RWPE1 (cell line): ENCODE results near the gene EML1.
A peak's percentile ranks its signal among the peaks of the same experiment; 100 is the strongest.

ENCODE experiments used
- CTCF ChIA-PET: fragments of 350-600 bp; sonication (Branson Sonifier 250); formaldehyde crosslinking; extraction: SDS; loops from one replicate; lab custom pipeline; 2021; lab: Yijun Ruan, JAX
- POLR2A ChIA-PET: fragments of 400-600 bp; formaldehyde crosslinking; extraction: SDS; loops from one replicate; lab custom pipeline; 2020; ENCODE audit warnings: antibody characterized with exemption; ENCODE audit not compliant: low non-redundant PET; lab: Yijun Ruan, JAX
- DNase-seq: peaks from one replicate; pipeline ENCODE4 v3.0.0; 2012; ENCODE audit warnings: low spot score
- H3K27ac ChIP-seq: fragments of 450-650 bp; 2 replicates; pipeline ENCODE4 v1.5.1; 2017
- CTCF ChIP-seq: fragments of 450-650 bp; conservative IDR thresholded peaks from 2 replicates; pipeline ENCODE4 v1.5.1; 2017; ENCODE audit warnings: low read depth, mild to moderate bottlenecking

The EML1 gene

DNA sequence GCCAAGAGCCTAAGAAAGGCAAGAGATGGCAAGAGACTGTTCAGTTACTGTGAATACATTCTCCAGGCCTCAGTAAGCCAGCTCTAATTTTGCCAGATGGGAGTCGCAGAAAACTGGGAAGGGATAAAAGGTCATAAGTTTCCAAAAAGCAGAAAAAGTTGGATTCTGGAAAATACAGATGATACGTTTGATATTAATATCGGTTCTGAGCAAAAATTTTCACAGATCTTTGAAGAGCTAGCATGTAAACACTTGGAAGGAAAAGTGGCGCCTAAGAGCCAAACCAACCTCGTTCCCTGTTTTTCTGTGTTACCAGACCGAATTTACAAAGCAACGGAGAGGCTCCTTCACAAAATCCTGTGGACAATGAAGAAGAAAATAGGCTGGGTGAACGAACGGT is 7.8 kb upstream of the EML1 start:
- TF ChIP-seq CTCF, result no peak
- POLR2A ChIA-PET, result no interaction called here
- H3K27ac ChIP-seq, result no peak overlapping the region
- DNase-seq, result no peak
- CTCF ChIA-PET, result no interaction called here

DNA sequence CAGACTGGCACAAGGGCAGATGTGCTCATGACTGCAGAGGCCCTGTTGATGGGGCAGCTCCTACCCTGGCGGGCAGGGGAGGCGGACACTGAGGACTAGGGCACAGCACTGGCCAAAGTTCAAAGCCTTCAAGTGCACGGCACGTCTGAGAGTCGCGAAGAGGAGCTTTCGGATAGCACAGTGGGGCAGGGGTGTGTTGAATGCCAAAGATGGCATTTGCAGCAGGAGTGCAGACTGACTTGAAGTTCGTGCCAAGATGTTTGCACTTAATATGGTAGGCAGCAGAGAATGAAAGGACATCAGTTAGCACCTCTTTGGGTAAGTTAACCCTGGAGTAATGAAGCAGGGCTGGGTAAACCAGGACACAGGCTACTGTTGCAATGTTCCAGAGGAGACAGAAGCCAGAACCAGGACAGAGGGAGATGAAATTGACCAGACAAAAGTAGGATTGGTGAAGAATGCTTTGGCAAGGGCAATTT is 6.7 kb upstream of the EML1 start:
- POLR2A ChIA-PET, result interaction anchor here (0.6 kb wide), 1 partner anchor 50 kb away, joined by 3 read pairs; no protein-coding TSS in a partner anchor
- H3K27ac ChIP-seq, result no peak overlapping the region
- no peak for TF ChIP-seq CTCF
- CTCF ChIA-PET, result no interaction called here
- DNase-seq, result no peak

DNA sequence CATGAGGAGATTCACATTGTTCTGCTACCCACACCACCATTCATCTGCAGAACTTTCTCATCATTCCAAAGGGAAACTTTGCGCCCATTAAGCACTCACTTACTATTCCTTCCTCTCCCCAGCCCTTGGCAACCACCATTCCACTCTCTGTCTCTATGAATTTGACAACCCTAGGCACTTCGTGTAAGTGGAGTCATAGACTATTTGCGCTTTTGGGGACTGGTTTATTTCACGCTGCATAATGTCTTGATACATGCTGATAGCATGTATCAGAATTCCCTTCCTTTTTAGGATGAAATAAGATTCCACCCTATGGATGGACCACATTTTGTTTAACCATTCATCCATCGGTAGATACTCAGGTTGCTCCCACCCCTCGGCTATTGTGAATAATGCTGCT is 4.5 kb upstream of the EML1 start:
- no peak for TF ChIP-seq CTCF
- CTCF ChIA-PET, result no interaction called here
- DNase-seq, result no peak
- POLR2A ChIA-PET, result no interaction called here
- no peak overlapping the region for H3K27ac ChIP-seq

DNA sequence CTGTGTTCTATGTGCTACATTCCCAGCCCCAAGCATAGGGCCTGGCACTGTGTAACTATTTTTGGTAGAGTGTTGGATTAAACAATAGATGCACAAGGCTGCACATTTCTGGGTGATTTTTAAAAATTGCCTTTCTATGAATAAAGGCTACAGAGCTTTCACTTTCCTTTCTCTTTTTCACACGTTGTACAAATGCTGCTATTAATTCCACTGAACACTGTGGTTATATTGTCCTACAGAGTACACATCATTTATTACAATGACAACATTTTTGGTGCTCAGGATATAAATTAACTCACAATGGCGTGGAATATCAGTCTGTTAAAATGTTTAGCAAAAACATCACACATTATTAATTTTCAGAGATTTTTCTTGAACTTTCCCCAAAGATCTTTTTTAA is 3.6 kb upstream of the EML1 start:
- no peak for TF ChIP-seq CTCF
- POLR2A ChIA-PET, result no interaction called here
- H3K27ac ChIP-seq, result no peak overlapping the region

DNA sequence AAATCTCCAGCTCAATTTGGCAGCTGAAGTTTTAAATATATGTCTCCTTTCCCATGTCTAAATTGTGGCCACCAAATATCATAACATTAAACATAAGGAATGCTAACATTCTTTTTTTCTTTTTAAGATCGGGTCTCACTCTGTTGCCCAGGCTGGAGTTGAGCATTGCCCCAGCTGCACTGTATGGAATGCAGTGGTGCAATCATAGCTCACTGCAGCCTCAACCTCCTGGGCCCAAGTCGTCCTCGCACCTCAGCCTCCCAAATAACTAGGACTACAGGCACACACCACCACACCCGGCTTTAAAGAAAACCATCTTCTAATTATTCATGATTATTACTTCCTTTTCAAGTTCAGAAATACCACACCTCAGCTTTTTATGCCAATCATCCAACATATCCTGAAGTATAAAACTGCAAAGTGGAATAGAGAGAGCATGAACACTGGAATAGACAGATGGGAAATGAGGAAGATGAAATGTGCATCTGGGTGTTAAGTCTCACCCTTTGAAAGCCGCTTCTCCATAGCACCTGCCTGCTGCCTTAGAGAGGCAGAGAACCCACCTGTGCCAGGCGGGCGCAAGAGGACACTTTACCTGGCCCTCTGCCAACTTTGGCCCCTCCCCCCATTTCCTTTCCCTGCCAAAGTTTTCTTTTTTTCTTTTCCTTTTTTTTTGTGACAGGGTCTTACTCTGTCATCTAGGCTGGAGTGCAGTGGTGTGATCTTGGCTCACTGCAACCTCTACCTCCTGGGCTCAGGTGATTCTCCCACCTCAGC is 2.8 kb upstream of the EML1 start:
- DNase-seq, result no peak
- ChIA-PET POLR2A (no interaction called here), CTCF (no interaction called here)
- no peak overlapping the region for H3K27ac ChIP-seq
- TF ChIP-seq CTCF, result no peak

More for the DNA sequence above, 3.6 kb upstream of the EML1 start:
- CTCF ChIA-PET, result no interaction called here
- no peak for DNase-seq

GRCh38 chr14:99790978-99791376 is 2.2 kb upstream of the EML1 start:
- no peak for TF ChIP-seq CTCF
- peak; percentile 55 for DNase-seq
- H3K27ac ChIP-seq, result no peak overlapping the region
- ChIA-PET POLR2A (no interaction called here), CTCF (no interaction called here)
